Measurements from ENCODE around the gene RPRD2. TPM values are rescaled to one million over a fixed set of nuclear protein-coding genes. Genes with fewer than 3 reads are reported as not detected.

Gene RPRD2
- total and polyA plus RNA-seq, 4 donors, result 5.4 to 9.7 (median 8.0) TPM

GRCh38 chr1:150484861-150485260 is 120.9 kb downstream of the RPRD2 start:
- H3K36me3 ChIP-seq (ENCODE audit: control insufficient read depth in 4 of 4, insufficient read depth in 3 of 4, low read depth in 1 of 4, low read length in 3 of 4), result peaks cover 0 to 3% (median 0%) of the 10 kb centered on the region in 4 donors
- TF ChIP-seq RAD21 (IDR thresholded peaks at IDR 0.05) (peak; percentile 49 to 60), RXRA (IDR thresholded peaks at IDR 0.05) (no peak)
- WGBS, result 35% methylated on average over 2 of the region's 2 CpGs
- H3K27ac ChIP-seq (ENCODE audit: low read depth in 1 of 2, low read length in 2 of 2), result no peak overlapping the region
- no peak overlapping the region for H3K4me3 ChIP-seq (ENCODE audit: low read depth in 1 of 3, low read length in 3 of 3)
- H3K9me3 ChIP-seq (ENCODE audit: control insufficient read depth in 4 of 4, low read length in 3 of 4), result no peaks in the 10 kb centered on the region
- no peak for DNase-seq (ENCODE audit: low spot score)
- peaks cover 0 to 13% (median 11%) of the 10 kb centered on the region in 4 donors for H3K4me1 ChIP-seq (ENCODE audit: control insufficient read depth in 4 of 4, insufficient read depth in 4 of 4, low read length in 3 of 4)
- no peaks in the 10 kb centered on the region for H3K27me3 ChIP-seq (ENCODE audit: control insufficient read depth in 4 of 4, insufficient read depth in 4 of 4, low read length in 3 of 4)
- H3K9ac ChIP-seq (ENCODE audit: low read depth in 1 of 2, low read length in 2 of 2), result no peak overlapping the region

- peak; percentile 96 for DNase-seq (ENCODE audit: low spot score)
- peak within 1 kb of the TSS; percentile 55 to 92 (median 88) for H3K4me3 ChIP-seq (ENCODE audit: low read depth in 1 of 3, low read length in 3 of 3)
- WGBS, result under 1% methylated on average over 30 of the region's 30 CpGs
- peaks cover 0 to 11% (median 8%) of the 10 kb centered on the region in 4 donors for H3K4me1 ChIP-seq (ENCODE audit: control insufficient read depth in 4 of 4, insufficient read depth in 4 of 4, low read length in 3 of 4)
- H3K9ac ChIP-seq (ENCODE audit: low read depth in 1 of 2, low read length in 2 of 2), result peak within 1 kb of the TSS; percentile 58 to 96
- TF ChIP-seq NR2F2 (IDR thresholded peaks at IDR 0.05) (no peak), SP1 (IDR thresholded peaks at IDR 0.05) (peak; percentile 92), GABPA (IDR thresholded peaks at IDR 0.05 in 1 of 2, conservative IDR thresholded peaks at IDR 0.05 in 1 of 2) (peak; percentile 93 to 96), FOXA2 (IDR thresholded peaks at IDR 0.05) (no peak), HNF4G (IDR thresholded peaks at IDR 0.05) (no peak), RXRA (IDR thresholded peaks at IDR 0.05) (peak; percentile 37 to 69), JUND (IDR thresholded peaks at IDR 0.05) (no peak), ATF3 (IDR thresholded peaks at IDR 0.05) (no peak), RAD21 (IDR thresholded peaks at IDR 0.05) (peak; percentile 46 to 66), EGR1 (IDR thresholded peaks at IDR 0.05; ENCODE audit: low read depth in 2 of 2) (no peak), REST (IDR thresholded peaks at IDR 0.05) (peak; percentile 46), MAX (IDR thresholded peaks at IDR 0.05) (peak; percentile 48), YY1 (IDR thresholded peaks at IDR 0.05) (peak; percentile 86), CTCF (IDR thresholded peaks at IDR 0.05; ENCODE audit: low read depth, low read length, missing input control) (peak; percentile 50), HNF4A (conservative IDR thresholded peaks at IDR 0.05) (peak in 1 of 2 donors; percentile 52), FOXA1 (IDR thresholded peaks at IDR 0.05) (no peak), ZBTB33 (IDR thresholded peaks at IDR 0.05) (peak; percentile 57), TAF1 (conservative IDR thresholded peaks at IDR 0.05) (peak; percentile 94)
- peaks cover 0 to 16% (median 12%) of the 10 kb centered on the region in 4 donors for H3K36me3 ChIP-seq (ENCODE audit: control insufficient read depth in 4 of 4, insufficient read depth in 3 of 4, low read depth in 1 of 4, low read length in 3 of 4)
- H3K9me3 ChIP-seq (ENCODE audit: control insufficient read depth in 4 of 4, low read length in 3 of 4), result no peaks in the 10 kb centered on the region
- no peaks in the 10 kb centered on the region for H3K27me3 ChIP-seq (ENCODE audit: control insufficient read depth in 4 of 4, insufficient read depth in 4 of 4, low read length in 3 of 4)
- peak within 1 kb of the TSS; percentile 57 to 79 for H3K27ac ChIP-seq (ENCODE audit: low read depth in 1 of 2, low read length in 2 of 2)
Observed at GRCh38 chr1:150486966-150487762, 123.2 kb downstream of the RPRD2 start, which contains the start of gene TARS2. TSS of gene TARS2 (plus strand) at chr1:150487419. CDS start at chr1:150487451, 32 bp downstream.

Measured in liver (tissue), 9 donors.